DMS53 treated with DMSO at 0.1 percent for 48 hours (cell line): Measurements from ENCODE around the gene GDNF.
"Not testable (repeated sequence)": the region's sequence is repeated elsewhere in the genome, so short reads cannot be mapped to it uniquely, and the experiment has no call there.

ENCODE experiments used
- DNase-seq: peaks from one replicate; lab custom pipeline; 2025; ENCODE audit not compliant: unreplicated experiment; lab: John Stamatoyannopoulos, UW

GDNF gene

GRCh38 chr5:37786862-37787519 is 52.9 kb downstream of the GDNF start:
- DNase-seq, result no peak

- no peak for DNase-seq
These were observed 53.4 kb downstream of the GDNF start for GRCh38 chr5:37786416-37786815.

- DNase-seq, result not testable (repeated sequence)
These were observed 58.4 kb downstream of the GDNF start for GRCh38 chr5:37781409-37781808.

- DNase-seq, result no peak
These were observed 62.3 kb downstream of the GDNF start for GRCh38 chr5:37777432-37778130.

- no peak for DNase-seq
These were observed 63.0 kb downstream of the GDNF start for GRCh38 chr5:37776826-37777225.

- DNase-seq, result no peak
These were observed 64.8 kb downstream of the GDNF start for GRCh38 chr5:37774912-37775483.

GRCh38 chr5:37773809-37774208 is 66.0 kb downstream of the GDNF start:
- DNase-seq, result no peak

GRCh38 chr5:37772255-37772654 is 67.6 kb downstream of the GDNF start:
- DNase-seq, result no peak

GRCh38 chr5:37771731-37772130 is 68.1 kb downstream of the GDNF start:
- DNase-seq, result no peak

GRCh38 chr5:37771203-37771611 is 68.6 kb downstream of the GDNF start:
- DNase-seq, result no peak

GRCh38 chr5:37770786-37771185 is 69.1 kb downstream of the GDNF start:
- DNase-seq, result no peak

- no peak for DNase-seq
These were observed 70.0 kb downstream of the GDNF start for GRCh38 chr5:37769840-37770239.

- no peak for DNase-seq
These were observed 70.7 kb downstream of the GDNF start for GRCh38 chr5:37769108-37769507.

- DNase-seq, result no peak
These were observed 71.5 kb downstream of the GDNF start for GRCh38 chr5:37768371-37768770.

- no peak for DNase-seq
These were observed 71.9 kb downstream of the GDNF start for GRCh38 chr5:37767961-37768360.

- no peak for DNase-seq
These were observed 72.6 kb downstream of the GDNF start for GRCh38 chr5:37767251-37767650.
